GM21717 (cell line): ENCODE measurements around the gene VIPR2.

Experiments
- ATAC-seq: cut with Tn5 transposase; IDR thresholded peaks from one replicate; pipeline ENCODE4 v1.9.1; 2021; ENCODE audit warnings: mild to moderate bottlenecking, moderate library complexity; ENCODE audit not compliant: unreplicated experiment

VIPR2 gene

GRCh38 chr7:159121476-159121875 lies 23.2 kb downstream of the VIPR2 start:
- ATAC-seq: no peak

- no peak for ATAC-seq
Measured at GRCh38 chr7:159121068-159121467, 23.6 kb downstream of the VIPR2 start.

- no peak for ATAC-seq
Measured at GRCh38 chr7:159120540-159120919, 24.1 kb downstream of the VIPR2 start.

- ATAC-seq: no peak
Measured at GRCh38 chr7:159119851-159120539, 24.7 kb downstream of the VIPR2 start.

- ATAC-seq: no peak
Measured at GRCh38 chr7:159119026-159119741, 25.5 kb downstream of the VIPR2 start.

GRCh38 chr7:159118623-159119022 lies 26.0 kb downstream of the VIPR2 start:
- ATAC-seq: no peak

- no peak for ATAC-seq
Measured at GRCh38 chr7:159118197-159118595, 26.5 kb downstream of the VIPR2 start.

GRCh38 chr7:159117366-159118196 lies 27.1 kb downstream of the VIPR2 start:
- ATAC-seq: no peak

- no peak for ATAC-seq
Measured at GRCh38 chr7:159116581-159117339, 27.9 kb downstream of the VIPR2 start.

- ATAC-seq: no peak
Measured at GRCh38 chr7:159115601-159116501, 28.8 kb downstream of the VIPR2 start.

- ATAC-seq: no peak
Measured at GRCh38 chr7:159114981-159115380, 29.7 kb downstream of the VIPR2 start.

GRCh38 chr7:159114096-159114495 lies 30.6 kb downstream of the VIPR2 start:
- no peak for ATAC-seq

GRCh38 chr7:159113056-159113455 lies 31.6 kb downstream of the VIPR2 start:
- ATAC-seq: no peak

GRCh38 chr7:159112136-159113011 lies 32.3 kb downstream of the VIPR2 start:
- no peak for ATAC-seq

GRCh38 chr7:159109653-159110035 lies 35.0 kb downstream of the VIPR2 start:
- no peak for ATAC-seq

- ATAC-seq: no peak
Measured at GRCh38 chr7:159108941-159109652, 35.6 kb downstream of the VIPR2 start.

GRCh38 chr7:159108491-159108890 lies 36.2 kb downstream of the VIPR2 start:
- ATAC-seq: no peak

GRCh38 chr7:159107161-159107892 lies 37.3 kb downstream of the VIPR2 start:
- ATAC-seq: no peak
